Caco-2 (cell line): ENCODE measurements around the gene ERO1A. TPM values are rescaled to one million over a fixed set of nuclear protein-coding genes. Genes with fewer than 3 reads are reported as not detected.
A peak's percentile ranks its signal among the peaks of the same experiment; 100 is the strongest.

Experiments
- BruUV-seq: library from RNA; stranded (reverse); fragments of 400-500 nt; replicated peaks from 2 replicates; lab custom pipeline; 2021; lab: Mats Ljungman, UMichigan
- CTCF ChIA-PET: fragments of 300-600 bp; sonication (Branson Sonifier 250); formaldehyde crosslinking; loops from one replicate; lab custom pipeline; 2022; ENCODE audit warnings: antibody characterized with exemption; lab: Charles Lee
- POLR2A ChIA-PET: fragments of 300-600 bp; sonication (Branson Sonifier 250); formaldehyde crosslinking; loops from one replicate; lab custom pipeline; 2022; ENCODE audit warnings: antibody characterized with exemption; lab: Charles Lee
- DNase-seq, 2 experiments: peaks; one replicate each; pipeline versions ENCODE4 v3.0.0 to v3.0.0-alpha.2; 2020 to 2022
- H3K27me3 ChIP-seq: replicated peaks from 2 replicates; pipeline ENCODE4 v1.6.0; 2011; ENCODE audit warnings: low read length; ENCODE audit not compliant: control insufficient read depth, insufficient read depth
- H3K36me3 ChIP-seq: 2 replicates; pipeline ENCODE4 v1.5.1; 2011; ENCODE audit warnings: low read length; ENCODE audit not compliant: control insufficient read depth, insufficient read depth
- H3K4me1 ChIP-seq: fragments of 250-450 bp; sonication (Bioruptor Pico); 2 replicates; pipeline ENCODE4 v1.5.1; 2020; ENCODE audit warnings: mild to moderate bottlenecking
- H3K4me3 ChIP-seq: 2 replicates; pipeline ENCODE4 v1.5.1; 2011; ENCODE audit warnings: low read depth, mild to moderate bottlenecking, control low read depth, low read length
- H3K9me3 ChIP-seq: fragments of 250-450 bp; sonication (Bioruptor Pico); 2 replicates; pipeline ENCODE4 v1.5.1; 2020; ENCODE audit warnings: mild to moderate bottlenecking, moderate library complexity
- H3K27ac Mint-ChIP-seq: one replicate; pipeline ENCODE4 v1.8.0; 2022; ENCODE audit warnings: mixed read lengths; ENCODE audit not compliant: unreplicated experiment
- H3K27me3 Mint-ChIP-seq: one replicate; pipeline ENCODE4 v1.8.0; 2022; ENCODE audit warnings: mixed read lengths; ENCODE audit not compliant: insufficient read depth, unreplicated experiment
- H3K36me3 Mint-ChIP-seq: one replicate; pipeline ENCODE4 v1.8.0; 2022; ENCODE audit warnings: mild to moderate bottlenecking, mixed read lengths; ENCODE audit not compliant: insufficient read depth, unreplicated experiment
- H3K4me1 Mint-ChIP-seq: one replicate; pipeline ENCODE4 v1.8.0; 2022; ENCODE audit warnings: low read depth, mixed read lengths; ENCODE audit not compliant: unreplicated experiment
- H3K4me3 Mint-ChIP-seq: one replicate; pipeline ENCODE4 v1.8.0; 2022; ENCODE audit warnings: mild to moderate bottlenecking, moderate library complexity, mixed read lengths; ENCODE audit not compliant: unreplicated experiment
- H3K9me3 Mint-ChIP-seq: one replicate; pipeline ENCODE4 v1.8.0; 2022; ENCODE audit warnings: mixed read lengths; ENCODE audit not compliant: unreplicated experiment
- CTCF ChIP-seq, 2 experiments: fragments of 200-600 bp in 1 of 2; IDR thresholded peaks; 1 replicate in 1 of 2; 2 replicates in 1 of 2; pipeline versions ENCODE4 v1.5.1 to v1.8.0; 2011 to 2022; ENCODE audit warnings: antibody characterized with exemption in 1 of 2, control low read depth in 1 of 2, inconsistent platforms in 1 of 2, low read depth in 1 of 2, low read length in 1 of 2, mild to moderate bottlenecking in 1 of 2, moderate library complexity in 1 of 2; ENCODE audit not compliant: insufficient read depth in 1 of 2, severe bottlenecking in 1 of 2, unreplicated experiment in 1 of 2
- intact Hi-C: fragments of 100-400 bp; cut with micrococcal nuclease; formaldehyde crosslinking; loops from one replicate; pipeline ENCODE4 v1.10.0; 2022; ENCODE audit not compliant: unreplicated experiment
- total RNA-seq: library from RNA; stranded (reverse); gene quantifications from 2 replicates; pipeline ENCODE4 v1.2.3, GENCODE V29; 2022

The ERO1A gene
- total RNA-seq, 1 experiment from 2014 or later: 73.6 TPM

GRCh38 chr14:52610187-52610586 lies 85.2 kb downstream of the ERO1A start:
- no peaks in the 10 kb centered on the region for H3K9me3 Mint-ChIP-seq
- DNase-seq: no peak
- BruUV-seq: no TSS peak
- no peaks in the 10 kb centered on the region for H3K27me3 Mint-ChIP-seq
- Histone ChIP-seq H3K4me3 (no peak overlapping the region), H3K27me3 (no peaks in the 10 kb centered on the region), H3K36me3 (no peaks in the 10 kb centered on the region), H3K4me1 (peaks cover 4% of the 10 kb centered on the region; the same call in 1 of the 2 replicates), H3K9me3 (no peaks in the 10 kb centered on the region)
- H3K4me3 Mint-ChIP-seq: no peak overlapping the region
- H3K4me1 Mint-ChIP-seq: peaks cover 9% of the 10 kb centered on the region
- no peaks in the 10 kb centered on the region for H3K36me3 Mint-ChIP-seq
- POLR2A ChIA-PET: no interaction called here
- TF ChIP-seq CTCF (IDR thresholded peaks at IDR 0.05; ENCODE audit: insufficient read depth in 1 of 2, low read depth in 1 of 2, low read length in 1 of 2, severe bottlenecking in 1 of 2, unreplicated experiment in 1 of 2): no peak
- intact Hi-C loops: no loop called here
- CTCF ChIA-PET: no interaction called here
- H3K27ac Mint-ChIP-seq: no peak overlapping the region

- H3K36me3 ChIP-seq: no peaks in the 10 kb centered on the region
- H3K9me3 ChIP-seq: 0 out of 2 replicates have a peak, but pooled peaks cover 2% of the 10 kb centered on the region
- BruUV-seq: no TSS peak
- POLR2A ChIA-PET: no interaction called here
- H3K4me3 ChIP-seq: no peak overlapping the region
- intact Hi-C loops: no loop called here
- H3K36me3 Mint-ChIP-seq: no peaks in the 10 kb centered on the region
- H3K27me3 ChIP-seq: no peaks in the 10 kb centered on the region
- H3K4me1 ChIP-seq: peaks cover 4% of the 10 kb centered on the region; the same call in 1 of the 2 replicates
- H3K4me3 Mint-ChIP-seq: no peak overlapping the region
- peaks cover 9% of the 10 kb centered on the region for H3K4me1 Mint-ChIP-seq
- no peak overlapping the region for H3K27ac Mint-ChIP-seq
- H3K9me3 Mint-ChIP-seq: no peaks in the 10 kb centered on the region
- TF ChIP-seq CTCF (IDR thresholded peaks at IDR 0.05; ENCODE audit: insufficient read depth in 1 of 2, low read depth in 1 of 2, low read length in 1 of 2, severe bottlenecking in 1 of 2, unreplicated experiment in 1 of 2): no peak
- peak in 1 of 2 experiments; percentile 4 for DNase-seq
- CTCF ChIA-PET: no interaction called here
- no peaks in the 10 kb centered on the region for H3K27me3 Mint-ChIP-seq
Observed at GRCh38 chr14:52609445-52610044, 85.8 kb downstream of the ERO1A start.

- intact Hi-C loops: no loop called here
- no peak for TF ChIP-seq CTCF (IDR thresholded peaks at IDR 0.05; ENCODE audit: insufficient read depth in 1 of 2, low read depth in 1 of 2, low read length in 1 of 2, severe bottlenecking in 1 of 2, unreplicated experiment in 1 of 2)
- no peak overlapping the region for H3K4me3 ChIP-seq
- no peaks in the 10 kb centered on the region for H3K27me3 ChIP-seq
- POLR2A ChIA-PET: no interaction called here
- H3K36me3 ChIP-seq: no peaks in the 10 kb centered on the region
- Mint-ChIP-seq H3K4me1 (peaks cover 9% of the 10 kb centered on the region), H3K4me3 (no peak overlapping the region), H3K27me3 (no peaks in the 10 kb centered on the region), H3K27ac (no peak overlapping the region), H3K36me3 (no peaks in the 10 kb centered on the region), H3K9me3 (no peaks in the 10 kb centered on the region)
- H3K9me3 ChIP-seq: 0 out of 2 replicates have a peak, but pooled peaks cover 2% of the 10 kb centered on the region
- BruUV-seq: no TSS peak
- H3K4me1 ChIP-seq: peaks cover 4% of the 10 kb centered on the region; the same call in 1 of the 2 replicates
- CTCF ChIA-PET: no interaction called here
- no peak for DNase-seq
Observed at GRCh38 chr14:52607061-52607460, 88.3 kb downstream of the ERO1A start.
